NK-92 (cell line): ENCODE results near the gene ZNF574.
A peak's percentile ranks its signal among the peaks of the same experiment; 100 is the strongest.
"Not testable (repeated sequence)": the region's sequence is repeated elsewhere in the genome, so short reads cannot be mapped to it uniquely, and the experiment has no call there.

ENCODE experiments used
- DNase-seq: peaks from one replicate; lab custom pipeline; 2025; ENCODE audit not compliant: unreplicated experiment; lab: John Stamatoyannopoulos, UW

Gene ZNF574, protein sequence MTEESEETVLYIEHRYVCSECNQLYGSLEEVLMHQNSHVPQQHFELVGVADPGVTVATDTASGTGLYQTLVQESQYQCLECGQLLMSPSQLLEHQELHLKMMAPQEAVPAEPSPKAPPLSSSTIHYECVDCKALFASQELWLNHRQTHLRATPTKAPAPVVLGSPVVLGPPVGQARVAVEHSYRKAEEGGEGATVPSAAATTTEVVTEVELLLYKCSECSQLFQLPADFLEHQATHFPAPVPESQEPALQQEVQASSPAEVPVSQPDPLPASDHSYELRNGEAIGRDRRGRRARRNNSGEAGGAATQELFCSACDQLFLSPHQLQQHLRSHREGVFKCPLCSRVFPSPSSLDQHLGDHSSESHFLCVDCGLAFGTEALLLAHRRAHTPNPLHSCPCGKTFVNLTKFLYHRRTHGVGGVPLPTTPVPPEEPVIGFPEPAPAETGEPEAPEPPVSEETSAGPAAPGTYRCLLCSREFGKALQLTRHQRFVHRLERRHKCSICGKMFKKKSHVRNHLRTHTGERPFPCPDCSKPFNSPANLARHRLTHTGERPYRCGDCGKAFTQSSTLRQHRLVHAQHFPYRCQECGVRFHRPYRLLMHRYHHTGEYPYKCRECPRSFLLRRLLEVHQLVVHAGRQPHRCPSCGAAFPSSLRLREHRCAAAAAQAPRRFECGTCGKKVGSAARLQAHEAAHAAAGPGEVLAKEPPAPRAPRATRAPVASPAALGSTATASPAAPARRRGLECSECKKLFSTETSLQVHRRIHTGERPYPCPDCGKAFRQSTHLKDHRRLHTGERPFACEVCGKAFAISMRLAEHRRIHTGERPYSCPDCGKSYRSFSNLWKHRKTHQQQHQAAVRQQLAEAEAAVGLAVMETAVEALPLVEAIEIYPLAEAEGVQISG

DNA sequence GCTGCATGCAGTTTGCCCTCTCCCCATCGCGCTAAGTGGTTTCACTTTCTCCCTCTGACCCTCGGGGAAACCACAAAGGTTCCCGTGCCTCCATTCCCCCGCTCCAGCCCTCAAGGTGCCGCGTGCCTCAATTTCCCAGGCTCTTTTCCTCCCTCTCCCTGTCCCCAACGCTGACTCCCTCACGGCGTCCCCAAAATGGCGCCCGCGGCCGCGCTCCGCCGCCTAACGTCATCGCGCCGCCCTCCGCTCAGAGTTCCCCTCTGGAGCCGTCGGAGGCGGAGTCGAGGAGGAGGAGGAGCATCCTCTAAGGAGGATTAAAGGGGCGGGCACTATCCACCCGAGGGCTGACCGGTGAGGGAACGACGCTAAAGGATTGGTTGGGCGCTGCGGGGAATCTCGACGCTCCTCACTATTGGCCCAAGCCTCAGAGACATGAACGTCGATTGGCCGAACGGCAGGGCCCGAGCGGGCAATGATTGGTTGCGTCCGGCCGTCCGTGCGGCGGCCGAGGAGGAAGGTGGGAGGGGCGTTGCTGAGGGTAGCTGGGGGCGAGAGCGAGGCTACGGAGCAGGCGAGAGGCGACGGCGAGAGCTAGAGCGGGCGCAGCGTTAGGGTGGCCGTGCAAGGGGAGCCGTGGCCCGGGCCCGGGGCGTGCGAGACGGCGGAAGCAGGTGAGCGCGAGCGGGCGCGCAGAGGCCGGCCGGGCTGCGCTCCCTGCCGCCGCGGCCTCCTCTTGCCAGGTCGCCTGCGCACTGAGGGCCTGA, at the start of gene ZNF574:
Gene ZNF574, plus strand, starts transcription at position 551 of the 764 bp plus-strand sequence. CDS start 2,441 bp downstream, outside the sequence.
- peak; percentile 88 for DNase-seq

DNA sequence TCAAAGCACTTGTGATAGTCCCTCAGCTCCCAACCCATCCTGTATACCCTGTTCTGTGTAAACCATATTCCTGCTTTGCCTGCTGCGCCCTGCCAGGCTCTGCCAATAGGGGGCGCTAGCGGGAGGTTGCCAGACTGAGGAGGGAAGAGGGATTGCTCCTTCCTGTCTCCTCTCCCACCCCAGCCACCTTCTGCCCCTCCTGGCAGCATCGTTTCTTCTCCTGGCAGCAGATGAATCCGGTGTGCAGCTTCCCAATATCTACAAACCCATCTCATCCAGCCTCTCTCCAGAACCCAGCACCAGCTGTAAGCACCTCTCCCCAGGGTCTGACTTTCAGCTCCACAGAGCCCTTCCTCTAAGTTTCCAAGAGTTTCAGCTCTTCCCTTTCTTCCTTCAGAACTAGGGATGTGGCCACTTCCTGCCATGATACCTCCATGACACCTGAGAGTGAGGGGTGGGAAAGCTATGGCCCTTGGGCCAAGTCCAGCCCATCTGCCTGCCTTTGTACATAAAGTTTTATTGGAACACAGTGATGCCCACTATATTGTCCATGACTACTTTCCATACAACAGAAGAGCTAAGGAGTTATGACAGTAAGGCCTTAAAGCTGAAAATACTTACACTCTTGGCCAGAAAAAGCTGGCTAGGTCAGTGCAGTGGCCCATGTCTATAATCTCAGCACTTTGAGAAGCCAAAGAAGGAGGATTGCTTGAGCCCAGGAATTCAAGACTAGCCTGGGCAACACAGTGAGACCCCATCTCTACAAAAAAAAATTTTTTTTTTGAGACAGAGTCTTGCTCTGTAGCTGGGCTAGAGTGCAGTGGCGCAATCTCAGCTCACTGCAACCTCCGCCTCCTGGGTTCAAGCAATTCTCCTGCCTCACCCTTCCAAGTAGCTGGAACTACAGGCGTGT, 47.4 kb upstream of the ZNF574 start:
- no peak for DNase-seq

- DNase-seq, result no peak
These were observed 45.1 kb upstream of the ZNF574 start for GRCh38 chr19:42030645-42031440.

DNA sequence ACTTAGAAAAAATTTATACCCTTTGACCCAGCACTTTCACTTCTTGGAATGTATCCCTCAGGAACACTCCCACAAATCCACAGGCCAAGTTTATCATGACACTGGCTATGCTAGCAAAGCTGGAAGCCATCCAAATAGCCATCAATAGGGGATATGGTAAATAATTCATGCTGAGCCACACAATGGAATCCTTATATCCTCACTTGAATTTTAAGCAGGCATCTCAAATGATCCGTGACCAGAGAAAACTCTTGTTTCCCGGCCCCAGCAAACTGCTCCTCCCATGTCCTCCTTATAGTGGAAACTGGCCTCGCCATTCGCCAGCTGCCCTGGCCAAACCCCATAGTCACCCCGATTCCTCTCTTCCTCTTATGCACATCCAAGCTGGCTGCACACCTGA, 43.5 kb upstream of the ZNF574 start:
- DNase-seq, result no peak

GRCh38 chr19:42033413-42033812, 42.6 kb upstream of the ZNF574 start:
- DNase-seq, result no peak

- DNase-seq, result not testable (repeated sequence)
These were observed 41.1 kb upstream of the ZNF574 start for GRCh38 chr19:42034640-42035391.

GRCh38 chr19:42037649-42038048, 38.3 kb upstream of the ZNF574 start:
- DNase-seq, result no peak

DNA sequence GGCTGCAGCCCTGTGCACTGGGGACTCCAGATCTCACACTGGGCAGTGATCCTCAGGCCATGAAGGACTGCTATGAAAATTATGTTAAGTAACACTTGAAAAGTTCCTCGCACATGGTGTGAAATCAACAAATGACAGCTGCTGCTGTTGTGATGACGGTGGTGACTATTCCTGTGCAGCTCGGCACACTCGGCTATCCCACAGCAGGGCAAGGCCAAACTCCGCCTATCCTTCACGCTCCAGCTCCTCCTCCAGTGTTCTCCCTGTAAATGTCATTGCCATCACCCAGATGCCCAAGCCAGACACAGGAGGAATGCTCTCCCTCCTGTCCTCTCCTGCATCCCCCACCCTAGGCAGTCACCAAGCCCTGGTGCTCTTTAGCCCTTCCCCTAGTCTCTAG, 37.3 kb upstream of the ZNF574 start:
- no peak for DNase-seq

DNA sequence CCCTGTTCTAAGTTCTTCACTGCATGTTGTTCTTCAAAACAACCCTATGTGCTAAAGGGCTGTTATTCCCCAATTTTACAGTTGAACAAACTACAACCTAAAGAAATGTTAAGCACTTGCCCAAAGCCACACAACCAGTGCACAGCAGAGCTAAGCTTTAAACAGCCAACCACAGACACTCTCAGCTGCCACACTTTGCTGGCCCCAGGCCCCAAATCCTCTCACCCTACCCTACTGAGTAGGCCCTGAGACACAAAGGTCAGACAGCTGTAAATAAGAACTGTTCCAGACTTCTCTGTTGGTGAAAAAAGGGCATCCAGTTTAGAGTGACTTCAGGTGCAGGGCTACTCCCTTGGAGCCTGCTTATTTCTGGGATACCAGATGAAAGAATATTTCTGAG, 35.9 kb upstream of the ZNF574 start:
- no peak for DNase-seq

DNA sequence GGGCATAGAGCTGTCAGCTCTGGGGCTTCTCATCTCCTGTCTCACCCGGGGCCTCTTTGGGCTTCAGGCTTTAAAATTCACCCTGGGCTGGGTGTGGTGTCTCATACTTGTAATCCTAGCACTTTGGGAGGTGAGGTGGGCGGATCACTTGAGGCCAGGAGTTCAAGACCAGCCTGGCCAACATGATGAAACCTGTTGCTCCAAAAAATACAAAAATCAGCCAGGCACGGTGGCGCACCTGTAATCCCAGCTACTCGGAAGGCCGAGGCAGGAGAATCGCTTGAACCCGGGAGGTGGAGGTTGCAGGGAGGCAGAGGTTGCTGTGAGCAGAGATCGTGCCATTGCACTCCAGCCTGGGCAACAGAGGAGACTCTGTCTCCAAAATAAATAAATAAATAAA, 35.5 kb upstream of the ZNF574 start:
- not testable (repeated sequence) for DNase-seq

- no peak for DNase-seq
These were observed 33.4 kb upstream of the ZNF574 start for GRCh38 chr19:42042455-42043170.

DNA sequence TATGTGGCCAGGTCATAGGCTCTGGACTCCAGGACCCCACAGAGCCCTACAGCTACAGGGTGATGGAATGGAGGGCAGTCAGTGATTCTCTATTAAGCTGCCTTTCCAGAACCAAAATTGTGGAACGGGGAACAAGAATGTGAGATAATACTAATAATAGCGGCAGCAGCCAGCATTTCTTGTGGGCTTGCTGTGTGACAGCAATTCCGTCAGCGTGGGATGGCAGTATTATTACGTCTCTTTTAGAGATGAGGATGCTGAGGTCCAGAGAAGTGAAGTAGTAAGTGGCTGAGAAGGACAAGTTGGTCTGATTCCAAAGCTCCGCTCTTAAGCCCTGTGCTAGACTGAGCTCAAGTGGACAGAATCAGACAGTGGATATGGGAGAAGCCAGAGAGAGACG, 30.4 kb upstream of the ZNF574 start:
- DNase-seq, result no peak

- no peak for DNase-seq
These were observed 27.0 kb upstream of the ZNF574 start for GRCh38 chr19:42048992-42049391.

DNA sequence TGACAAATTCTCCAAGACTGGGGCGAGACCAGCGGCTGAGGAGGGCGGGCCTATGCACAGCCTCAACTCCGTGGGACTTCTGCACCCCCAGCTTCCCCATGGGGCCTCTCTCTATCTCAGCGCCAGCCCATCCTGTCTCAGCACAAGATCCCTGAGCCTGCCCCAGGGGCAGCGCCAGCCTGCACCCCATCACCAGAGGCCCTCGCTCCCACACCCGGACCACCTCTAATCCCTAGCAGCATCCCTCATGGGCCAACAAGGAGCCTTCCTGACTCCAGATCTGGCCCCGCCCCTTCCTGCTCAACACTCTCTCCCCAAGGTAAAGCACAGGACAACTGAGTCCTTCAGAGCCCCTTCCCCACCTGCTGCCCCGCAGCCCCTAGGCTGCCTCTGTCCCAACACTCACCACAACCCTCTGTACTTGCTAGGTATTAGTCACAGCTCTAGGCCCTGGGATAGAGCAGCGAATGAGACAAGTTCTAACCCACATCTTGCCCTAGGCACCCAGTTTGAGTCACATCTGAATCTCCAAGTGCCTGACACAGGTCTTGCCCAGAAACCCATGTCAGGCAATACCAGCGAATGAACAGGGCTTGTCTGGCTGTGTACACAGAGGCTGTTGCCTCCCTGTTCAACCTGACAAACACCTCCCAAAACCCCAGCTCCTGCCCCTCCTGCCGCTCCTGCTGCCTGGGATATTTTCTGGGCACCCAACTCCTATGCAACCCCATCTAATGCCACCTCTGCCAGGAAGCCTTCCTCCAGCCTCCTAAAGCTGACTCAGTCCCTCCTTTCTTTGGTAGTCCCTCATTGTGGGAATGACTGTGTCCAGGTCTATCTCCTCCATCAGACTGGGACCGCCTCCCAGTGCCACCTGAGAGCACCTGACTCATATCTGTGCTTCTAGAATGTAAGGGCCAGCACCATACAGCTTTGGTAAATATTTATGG, 24.5 kb upstream of the ZNF574 start:
- DNase-seq, result no peak

DNA sequence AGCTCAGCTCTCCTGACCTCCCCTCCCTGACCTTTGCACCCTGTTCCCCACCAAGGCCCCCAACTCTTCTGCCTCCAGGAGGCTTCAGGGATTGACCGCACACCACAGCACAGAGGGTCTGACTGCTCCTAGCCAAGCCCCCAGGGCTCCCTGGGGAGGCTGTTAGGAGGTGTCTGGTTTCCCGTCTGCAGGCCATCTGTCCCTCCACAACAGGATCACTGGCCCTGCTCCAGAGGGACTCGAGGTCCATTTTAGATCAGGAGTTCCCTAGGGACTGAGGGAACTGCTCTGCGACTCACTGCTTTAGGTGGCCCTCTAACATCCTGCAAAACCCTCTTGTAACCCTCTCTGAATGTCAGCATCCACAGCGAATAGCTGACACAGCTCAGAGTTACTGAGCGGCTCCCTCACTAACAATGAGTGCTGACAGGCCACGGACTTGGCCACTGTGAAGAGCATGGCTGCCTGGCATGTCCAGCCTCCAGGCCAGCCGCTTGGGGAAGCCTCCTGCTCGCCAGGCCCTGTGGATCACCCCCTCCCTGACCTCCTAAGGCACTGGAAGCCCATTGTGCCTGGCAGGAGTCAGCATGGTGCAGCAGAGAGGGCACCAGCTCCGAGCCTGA, 23.6 kb upstream of the ZNF574 start:
- no peak for DNase-seq
